Peyer's patch (tissue), 4 donors: ENCODE data around the gene DOK5.

Experiments used
- POLR2A ChIP-seq, 2 donors: fragments of 450-650 bp; IDR thresholded peaks; one replicate each; pipeline ENCODE4 v1.5.1; 2017; ENCODE audit warnings: antibody characterized with exemption in 2 of 2, mild to moderate bottlenecking in 2 of 2, moderate library complexity in 2 of 2
- TF ChIP-seq, protein P1 (sequence below), 6 experiments: fragments of 450-650 bp in 4 of 6; fragments of 200-600 bp in 2 of 6; sonication (generic) in 1 of 6; IDR thresholded peaks; one replicate each; pipeline ENCODE4 v1.5.1; 2017 to 2019; ENCODE audit warnings: antibody characterized with exemption in 6 of 6, mild to moderate bottlenecking in 3 of 6, moderate library complexity in 1 of 6

DNA sequence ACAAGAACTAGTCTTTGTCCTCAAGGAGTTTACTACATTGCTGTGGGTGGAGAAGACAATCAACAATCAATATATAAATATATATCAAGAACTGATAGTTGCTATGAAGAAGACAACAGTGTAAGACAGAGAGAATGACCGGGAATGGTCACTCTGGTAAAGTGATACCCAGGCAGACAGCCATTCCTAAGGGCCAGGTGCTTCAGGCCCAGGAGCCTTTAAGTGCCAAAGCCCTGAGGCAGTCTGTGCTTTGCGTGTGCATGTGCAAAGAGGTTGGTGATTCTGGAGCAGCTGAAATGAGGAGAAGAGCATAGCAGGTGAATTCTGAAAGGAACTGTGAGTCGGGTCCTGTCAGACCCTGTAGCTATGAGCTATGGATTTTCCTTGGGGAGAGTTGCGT is 154.2 kb downstream of the DOK5 start:
- TF ChIP-seq, protein P1, sequence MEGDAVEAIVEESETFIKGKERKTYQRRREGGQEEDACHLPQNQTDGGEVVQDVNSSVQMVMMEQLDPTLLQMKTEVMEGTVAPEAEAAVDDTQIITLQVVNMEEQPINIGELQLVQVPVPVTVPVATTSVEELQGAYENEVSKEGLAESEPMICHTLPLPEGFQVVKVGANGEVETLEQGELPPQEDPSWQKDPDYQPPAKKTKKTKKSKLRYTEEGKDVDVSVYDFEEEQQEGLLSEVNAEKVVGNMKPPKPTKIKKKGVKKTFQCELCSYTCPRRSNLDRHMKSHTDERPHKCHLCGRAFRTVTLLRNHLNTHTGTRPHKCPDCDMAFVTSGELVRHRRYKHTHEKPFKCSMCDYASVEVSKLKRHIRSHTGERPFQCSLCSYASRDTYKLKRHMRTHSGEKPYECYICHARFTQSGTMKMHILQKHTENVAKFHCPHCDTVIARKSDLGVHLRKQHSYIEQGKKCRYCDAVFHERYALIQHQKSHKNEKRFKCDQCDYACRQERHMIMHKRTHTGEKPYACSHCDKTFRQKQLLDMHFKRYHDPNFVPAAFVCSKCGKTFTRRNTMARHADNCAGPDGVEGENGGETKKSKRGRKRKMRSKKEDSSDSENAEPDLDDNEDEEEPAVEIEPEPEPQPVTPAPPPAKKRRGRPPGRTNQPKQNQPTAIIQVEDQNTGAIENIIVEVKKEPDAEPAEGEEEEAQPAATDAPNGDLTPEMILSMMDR (IDR thresholded peaks at IDR 0.05), result no peak
- no peak for TF ChIP-seq POLR2A (IDR thresholded peaks at IDR 0.05)
